GM21528 (cell line): ENCODE measurements around the gene AHNAK2.

Experiments used
- ATAC-seq: cut with Tn5 transposase; IDR thresholded peaks from one replicate; pipeline ENCODE4 v1.9.1; 2021; ENCODE audit warnings: mild to moderate bottlenecking, moderate library complexity; ENCODE audit not compliant: unreplicated experiment, low FRiP score

The AHNAK2 gene

DNA sequence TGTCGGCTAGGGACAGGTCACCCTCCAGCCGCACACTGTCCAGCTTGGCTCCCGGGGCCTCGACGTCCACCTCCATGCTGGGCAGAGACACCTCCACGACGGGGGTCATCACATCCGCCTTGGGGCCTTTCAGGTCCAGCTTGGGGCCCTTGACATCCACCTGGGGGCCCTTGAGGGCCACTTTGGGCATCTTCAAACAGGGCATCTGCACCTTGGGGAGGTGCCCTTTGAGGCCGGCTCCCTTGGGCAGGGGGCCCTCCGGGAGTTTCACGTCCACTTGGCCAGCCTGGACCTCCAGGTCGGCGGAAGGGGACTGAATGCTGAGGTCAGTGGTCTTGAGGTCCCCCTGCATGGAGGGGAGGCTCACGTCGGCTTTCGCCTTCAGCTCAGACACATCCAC lies 35.6 kb downstream of the AHNAK2 start:
- no peak for ATAC-seq

DNA sequence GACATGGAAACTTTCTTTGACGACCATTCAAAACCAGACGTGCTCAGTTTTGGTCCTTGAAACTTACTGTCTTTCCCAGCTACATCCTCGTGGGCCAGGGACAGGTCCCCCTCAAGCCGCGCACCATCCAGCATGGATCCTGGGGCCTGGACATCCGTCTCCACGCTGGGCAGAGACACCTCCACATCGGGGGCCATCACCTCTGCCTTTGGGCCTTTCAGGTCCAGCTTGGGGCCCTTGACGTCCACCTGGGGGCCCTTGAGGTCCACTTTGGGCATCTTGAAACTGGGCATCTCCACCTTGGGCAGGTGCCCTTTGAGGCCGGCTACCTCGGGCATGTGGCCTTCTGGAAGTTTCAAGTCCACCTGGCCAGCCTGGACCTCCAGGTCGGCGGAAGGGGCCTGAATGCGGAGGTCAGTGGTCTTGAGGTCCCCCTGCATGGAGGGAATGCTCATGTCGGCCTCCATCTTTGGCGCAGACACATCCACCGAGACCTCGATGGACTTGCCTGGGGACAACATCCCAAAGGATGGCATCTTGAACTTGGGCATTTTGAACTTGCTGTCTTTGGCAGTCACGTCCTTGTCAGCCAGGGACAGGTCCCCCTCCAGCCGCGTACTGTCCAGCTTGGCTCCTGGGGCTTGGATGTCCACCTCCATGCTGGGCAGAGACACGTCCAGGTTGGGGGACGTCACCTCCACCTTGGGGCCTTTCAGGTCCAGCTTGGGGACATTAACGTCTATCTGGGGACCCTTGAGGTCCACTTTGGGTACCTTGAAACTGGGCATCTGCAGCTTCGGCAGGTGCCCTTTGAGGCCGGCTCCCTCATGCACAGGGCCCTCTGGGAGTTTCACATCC lies 36.4 kb downstream of the AHNAK2 start:
- ATAC-seq = no peak

DNA sequence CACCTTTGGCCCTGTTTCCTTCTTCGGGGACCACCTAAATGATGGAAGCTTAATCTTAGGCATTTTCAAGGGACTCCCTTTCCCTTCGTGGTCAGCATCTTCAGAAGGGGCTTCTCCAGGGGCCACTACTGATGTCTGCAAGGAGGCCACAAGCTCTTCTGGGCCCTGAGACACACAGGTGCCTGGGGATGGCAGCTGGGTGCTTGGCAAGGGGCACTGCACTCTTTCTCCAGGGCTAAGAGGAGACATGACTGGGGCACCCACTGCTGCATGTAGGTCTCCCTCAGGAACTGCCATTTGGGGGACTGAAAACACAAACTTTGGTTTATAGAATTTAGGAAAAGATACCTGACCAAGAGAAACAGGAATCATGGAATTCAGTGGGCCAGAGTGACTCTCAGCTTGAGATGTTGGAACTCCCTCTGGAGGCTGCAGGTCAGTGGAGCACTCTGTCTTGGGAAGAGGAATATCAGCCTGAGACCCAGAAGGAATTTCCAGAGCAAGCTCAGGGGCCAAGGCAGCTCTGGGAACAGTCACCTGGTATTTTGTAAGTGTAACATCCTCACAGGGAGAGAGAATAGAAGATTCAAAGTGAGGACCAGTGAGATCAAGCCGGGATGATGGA lies 37.5 kb downstream of the AHNAK2 start:
- no peak for ATAC-seq

DNA sequence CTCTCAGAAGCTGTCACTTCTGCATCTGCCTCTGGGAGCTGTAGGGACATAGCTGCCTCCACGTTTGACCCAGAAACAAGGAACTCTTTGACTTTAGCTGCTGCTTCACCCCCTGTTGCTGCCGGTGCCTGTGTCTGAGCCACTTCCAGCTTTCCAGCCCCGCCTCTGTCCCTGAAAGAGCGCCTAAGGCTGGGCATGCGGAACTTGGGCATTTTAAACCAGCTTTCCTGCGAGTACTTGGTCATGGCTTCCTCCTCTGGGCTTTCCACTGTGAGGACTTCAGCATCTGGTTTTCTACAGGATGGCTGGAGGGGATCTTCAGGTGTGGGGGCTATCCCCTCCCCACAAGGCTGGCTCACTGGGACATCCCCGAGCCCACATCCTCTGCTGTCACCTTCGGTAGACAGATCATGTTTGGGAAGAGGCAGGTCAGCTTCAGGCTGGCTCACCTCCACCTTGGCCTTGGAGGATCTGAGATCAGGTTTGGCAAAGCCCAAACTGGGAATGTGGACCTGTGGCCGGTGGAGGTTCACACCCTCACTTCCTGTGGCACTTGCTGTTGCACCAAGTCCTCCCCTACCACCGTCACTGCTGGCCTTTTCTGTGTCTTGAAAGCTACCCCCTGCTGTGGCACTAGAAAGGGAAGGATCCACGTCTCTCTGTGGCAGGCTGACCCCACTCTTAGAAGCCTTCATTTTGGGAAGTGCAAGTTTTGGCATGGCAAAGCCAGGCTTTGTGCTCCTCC lies 38.3 kb downstream of the AHNAK2 start:
- ATAC-seq = no peak

DNA sequence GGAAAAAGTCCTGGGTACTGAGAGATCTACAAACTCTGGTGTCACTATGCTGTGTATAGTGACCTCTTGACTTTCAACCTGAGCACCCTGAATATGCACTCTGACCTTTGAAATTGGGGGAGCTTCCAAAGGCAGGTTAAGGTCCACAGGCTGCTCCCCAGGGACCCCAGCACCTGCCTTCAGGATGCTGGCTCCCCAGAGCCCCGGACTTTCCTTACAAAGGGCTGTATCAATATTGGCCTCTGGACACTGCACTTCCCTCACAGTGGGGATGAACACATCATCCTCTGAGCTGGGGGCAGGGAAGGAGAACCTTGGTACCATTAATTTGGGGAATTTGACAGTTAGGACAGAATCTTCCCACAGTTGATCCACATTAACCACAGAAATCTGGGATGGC lies 39.2 kb downstream of the AHNAK2 start:
- ATAC-seq = no peak

DNA sequence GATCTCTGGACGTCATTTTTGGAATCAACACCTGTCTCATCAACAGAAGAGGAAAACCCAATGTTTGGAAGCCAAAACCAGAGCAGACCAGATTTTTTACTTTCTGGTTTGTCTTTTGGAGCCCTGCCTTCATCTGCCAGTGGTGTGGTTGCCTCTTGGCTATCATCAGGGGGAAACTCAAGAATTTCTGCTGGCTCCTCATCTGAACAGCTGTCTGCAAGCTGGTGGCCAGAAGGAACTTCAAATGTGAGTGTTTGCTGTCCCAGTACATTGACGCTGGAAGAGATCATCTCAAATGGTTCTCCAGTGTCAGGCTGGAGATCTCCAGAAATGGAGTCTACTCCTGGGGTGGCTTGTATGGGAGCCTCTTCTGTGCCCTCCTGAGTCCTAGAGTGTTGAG lies 39.7 kb downstream of the AHNAK2 start:
- no peak for ATAC-seq

DNA sequence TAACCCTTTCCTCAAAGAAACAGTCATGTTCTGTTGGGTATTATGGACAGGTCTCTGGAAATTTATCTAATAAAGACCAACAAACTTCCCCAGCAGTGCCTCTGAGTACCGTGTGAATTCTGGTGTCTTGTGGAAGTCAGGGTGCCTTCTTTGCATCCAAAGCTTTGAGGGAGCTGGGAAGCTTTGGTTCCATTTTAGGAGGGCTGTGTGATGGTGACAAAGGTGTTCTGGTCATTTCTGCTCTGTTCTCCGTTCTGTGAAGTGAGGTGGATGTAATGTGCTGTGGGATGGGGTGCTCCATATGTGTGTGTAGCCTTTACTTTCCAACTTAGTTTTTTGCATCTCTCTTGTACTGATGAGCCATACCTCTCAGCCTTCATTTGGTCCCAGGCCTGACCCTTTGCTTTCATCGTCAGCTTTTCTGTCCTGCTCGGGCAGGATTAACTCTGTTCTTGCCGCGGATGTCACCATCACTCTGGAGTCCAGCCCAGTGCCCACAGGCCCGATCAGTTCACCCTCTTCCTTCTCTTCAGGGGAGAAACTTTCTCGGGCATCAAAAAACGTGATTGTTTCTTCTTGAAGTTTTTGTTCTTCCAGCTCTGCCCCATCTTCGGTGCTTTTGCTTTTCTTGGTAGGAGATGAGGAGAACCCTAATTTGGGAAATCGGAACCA lies 40.3 kb downstream of the AHNAK2 start:
- ATAC-seq = no peak

DNA sequence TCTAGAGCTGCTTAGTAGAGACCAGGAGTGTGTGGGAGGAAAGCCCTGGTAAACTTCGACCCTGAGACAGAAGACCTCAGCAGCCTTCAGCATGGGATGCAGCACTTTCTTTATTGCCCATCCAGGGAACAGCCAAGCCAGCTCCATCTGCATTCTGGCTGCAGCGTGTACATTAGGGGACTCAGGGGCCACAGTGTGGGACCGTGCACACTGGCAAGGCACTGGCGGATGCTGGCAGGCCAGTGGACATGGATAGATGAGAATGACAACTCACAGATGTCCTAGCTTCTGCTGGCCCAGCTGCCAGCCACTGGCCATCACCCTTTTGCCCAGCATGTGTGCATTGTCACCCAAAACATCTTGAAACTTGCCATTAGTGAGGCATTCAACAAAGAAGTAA lies 41.0 kb downstream of the AHNAK2 start:
- no peak for ATAC-seq

DNA sequence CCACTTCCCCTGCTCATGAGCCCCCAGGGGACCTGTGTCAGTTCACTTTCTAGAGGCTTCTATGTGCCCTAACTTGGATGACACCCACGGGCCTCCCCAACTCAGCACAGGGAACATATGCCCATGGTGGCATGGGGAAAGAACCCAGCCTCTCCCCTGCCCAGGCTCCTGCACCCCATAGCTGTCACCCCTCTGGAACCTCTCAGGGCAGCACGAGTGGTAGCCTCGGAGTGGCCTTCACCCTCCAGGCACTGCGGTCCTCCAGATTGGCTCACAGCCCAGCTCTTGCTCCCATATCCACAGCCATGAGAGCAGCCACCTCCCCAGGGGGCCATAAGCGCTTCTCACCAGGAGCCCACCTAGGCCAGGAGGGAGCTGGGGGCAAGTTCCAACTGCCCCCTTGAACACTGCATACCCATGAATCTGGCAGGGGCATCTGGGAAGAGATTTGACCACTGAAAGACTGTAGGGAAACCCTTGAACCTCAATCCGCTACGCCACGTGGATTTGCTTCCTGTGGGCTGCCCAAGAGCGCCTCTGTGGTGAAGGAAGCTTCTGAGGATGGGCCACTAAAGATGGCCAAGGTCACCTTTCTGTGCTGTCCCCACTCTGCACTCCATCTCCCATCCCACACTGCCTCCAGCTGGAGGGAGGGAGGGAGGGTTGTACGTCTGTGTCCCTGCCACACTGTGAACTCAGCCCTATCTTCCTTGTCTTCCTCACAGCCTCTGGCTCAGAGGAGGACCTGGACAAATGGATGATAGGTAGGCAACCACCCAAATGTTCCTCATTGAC lies 41.6 kb downstream of the AHNAK2 start:
- ATAC-seq = no peak

DNA sequence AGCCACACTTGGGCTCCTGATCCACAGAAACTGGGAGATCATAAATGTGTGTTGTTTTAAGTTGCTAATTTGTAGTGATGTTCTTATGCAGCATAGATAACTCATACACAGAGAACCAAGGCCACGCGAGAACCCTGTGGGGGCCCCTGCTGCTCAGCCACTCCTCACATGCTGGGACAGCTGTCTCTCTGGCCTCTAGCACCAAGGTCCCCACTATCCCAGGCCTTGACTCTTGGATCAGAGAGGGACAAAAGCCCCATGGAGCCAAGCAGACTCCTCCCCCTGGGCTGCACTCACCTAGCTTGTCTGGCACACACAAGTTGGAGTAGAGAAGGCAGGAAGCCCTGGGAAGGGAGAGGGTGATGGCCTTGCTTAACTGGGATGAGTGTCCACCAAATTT lies 42.2 kb downstream of the AHNAK2 start:
- no peak for ATAC-seq

DNA sequence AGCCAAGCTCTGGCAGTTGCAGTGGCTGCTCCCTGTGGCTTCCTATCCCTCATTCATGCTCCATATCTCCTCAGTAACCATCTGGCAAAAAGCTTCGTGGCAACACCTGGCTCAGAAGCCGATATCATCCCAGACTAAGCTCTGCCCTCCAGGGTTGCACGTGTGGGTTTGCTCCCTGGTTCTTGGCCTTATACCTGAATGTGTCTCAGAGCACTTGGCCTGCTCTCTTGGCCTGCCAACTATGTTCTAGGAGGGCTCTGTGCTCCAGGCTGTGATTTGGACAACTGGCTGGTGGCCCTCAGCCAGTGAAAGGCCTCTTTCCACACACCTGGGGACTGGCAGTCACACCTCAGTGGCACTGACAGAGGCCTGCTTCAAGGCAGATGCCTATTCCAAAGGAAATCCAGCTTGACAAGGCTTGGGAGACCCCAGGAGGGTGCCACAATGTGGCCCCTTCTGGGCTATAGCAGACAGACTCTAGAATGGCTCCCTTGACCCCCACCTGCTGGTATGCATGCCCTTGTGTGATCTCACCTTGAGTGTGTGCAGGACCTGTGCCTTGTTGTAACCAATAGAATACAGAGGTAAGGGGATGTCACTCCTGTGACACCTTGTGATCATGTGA lies 43.0 kb downstream of the AHNAK2 start:
- ATAC-seq = no peak

DNA sequence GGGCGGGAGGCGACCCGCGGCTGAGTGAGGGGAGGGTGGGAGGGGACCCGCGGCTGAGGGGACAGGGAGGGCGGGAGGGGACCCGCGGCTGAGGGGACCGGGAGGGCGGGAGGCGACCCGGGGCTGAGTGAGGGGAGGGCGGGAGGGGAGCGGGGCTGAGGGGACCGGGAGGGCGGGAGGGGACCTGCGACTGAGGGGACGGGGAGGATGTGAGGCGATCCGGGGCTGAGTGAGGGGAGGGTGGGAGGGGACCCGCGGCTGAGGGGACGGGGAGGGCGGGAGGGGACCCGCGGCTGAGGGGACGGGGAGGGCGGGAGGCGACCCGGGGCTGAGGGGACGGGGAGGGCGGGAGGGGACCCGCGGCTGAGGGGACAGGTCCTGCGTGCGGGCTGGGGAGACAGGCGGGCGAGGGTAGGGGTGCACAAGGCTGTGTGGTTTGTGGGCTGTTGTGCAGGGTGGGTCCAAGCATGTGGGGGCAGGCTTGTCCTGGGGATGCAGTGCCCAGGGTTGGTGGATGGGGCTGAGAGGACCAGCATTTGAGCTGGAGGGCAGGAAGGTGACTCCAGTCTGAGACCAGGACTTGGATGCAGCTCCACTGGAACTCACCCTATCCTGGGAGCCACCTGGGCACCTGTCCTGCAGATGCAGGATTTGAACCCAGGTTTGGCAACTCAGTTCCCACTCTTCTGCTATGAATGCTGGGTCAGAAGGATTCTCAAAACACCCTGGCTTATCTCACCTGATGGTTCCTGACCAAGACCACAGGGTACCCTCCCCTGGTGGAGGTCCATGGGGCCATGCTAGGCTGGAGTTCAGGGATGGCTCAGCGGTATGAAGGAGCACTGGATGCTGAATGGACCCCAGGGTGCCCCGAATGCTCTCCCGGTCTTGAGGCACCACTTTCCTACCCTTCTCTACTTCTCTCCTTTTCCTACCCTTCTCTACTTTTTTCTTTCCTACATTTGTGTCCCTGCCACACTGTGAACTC lies 44.1 kb downstream of the AHNAK2 start:
- no peak for ATAC-seq

DNA sequence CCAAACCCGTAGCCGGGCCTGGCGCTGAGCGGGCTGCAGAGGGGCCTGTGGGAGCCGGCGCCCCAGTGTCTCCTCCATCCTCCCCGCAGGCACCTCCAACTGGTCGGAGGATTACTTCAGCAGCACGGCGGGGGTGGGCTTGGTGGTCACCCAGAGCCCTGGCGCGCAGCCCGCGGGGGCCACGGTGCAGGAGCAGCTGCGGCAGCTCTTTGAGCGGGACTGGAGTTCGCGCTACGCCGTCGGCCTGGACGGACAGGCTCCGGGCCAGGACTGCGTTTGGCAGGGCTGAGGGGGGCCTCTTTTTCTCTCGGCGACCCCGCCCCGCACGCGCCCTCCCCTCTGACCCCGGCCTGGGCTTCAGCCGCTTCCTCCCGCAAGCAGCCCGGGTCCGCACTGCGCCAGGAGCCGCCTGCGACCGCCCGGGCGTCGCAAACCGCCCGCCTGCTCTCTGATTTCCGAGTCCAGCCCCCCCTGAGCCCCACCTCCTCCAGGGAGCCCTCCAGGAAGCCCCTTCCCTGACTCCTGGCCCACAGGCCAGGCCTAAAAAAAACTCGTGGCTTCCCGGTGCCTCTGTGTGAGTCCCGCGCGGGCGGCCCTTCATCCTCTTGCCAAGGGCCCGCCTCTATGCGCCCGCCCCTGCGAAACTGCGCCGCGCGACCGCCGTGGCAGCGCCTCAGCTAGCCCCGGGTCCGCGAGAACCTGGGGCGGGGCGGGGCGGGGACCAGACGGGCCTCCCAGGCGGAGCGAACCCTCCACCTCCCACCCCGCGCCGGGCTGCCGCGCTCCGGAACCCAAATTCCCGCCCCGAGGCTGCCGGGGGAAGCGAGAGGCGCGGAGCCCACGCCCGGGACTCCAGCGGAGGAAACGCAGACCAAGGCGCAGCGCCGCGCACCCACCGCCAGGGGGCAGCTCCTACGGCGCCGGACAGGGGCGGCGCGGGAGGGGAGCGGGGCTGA lies 45.2 kb downstream of the AHNAK2 start:
- no peak for ATAC-seq

DNA sequence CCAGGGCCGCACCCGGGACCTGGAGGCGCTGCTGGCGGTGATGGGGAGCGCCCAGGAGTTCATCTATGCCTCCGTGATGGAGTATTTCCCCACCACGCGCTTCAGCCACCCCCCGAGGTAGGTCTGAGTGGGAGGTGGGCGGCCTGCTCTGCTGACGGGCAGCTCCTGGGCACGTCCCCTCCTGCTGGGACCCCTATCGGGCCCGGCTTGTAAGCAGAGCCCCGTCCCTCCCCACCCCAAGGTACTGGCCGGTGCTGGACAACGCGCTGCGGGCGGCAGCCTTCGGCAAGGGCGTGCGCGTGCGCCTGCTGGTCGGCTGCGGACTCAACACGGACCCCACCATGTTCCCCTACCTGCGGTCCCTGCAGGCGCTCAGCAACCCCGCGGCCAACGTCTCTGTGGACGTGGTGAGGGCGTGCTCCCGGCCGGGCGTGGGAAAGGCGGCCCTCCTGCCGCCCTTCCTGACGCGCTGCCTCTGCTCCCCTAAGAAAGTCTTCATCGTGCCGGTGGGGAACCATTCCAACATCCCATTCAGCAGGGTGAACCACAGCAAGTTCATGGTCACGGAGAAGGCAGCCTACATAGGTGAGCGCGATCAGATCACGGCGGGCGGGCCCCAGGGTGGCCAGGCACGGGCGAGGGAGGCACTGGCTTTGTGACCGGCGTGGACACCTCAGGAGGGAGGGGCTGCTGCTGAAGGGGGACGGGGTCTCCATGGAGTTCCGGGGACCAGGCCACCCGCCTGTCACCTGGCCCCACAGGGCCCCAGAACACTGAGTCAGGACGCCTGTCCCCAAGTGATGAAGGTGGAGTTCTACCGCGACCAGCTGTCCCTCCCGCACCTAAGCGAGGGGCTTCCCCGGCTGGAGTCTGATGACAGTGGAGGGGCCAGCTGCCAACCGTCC lies 46.2 kb downstream of the AHNAK2 start:
- ATAC-seq = no peak

DNA sequence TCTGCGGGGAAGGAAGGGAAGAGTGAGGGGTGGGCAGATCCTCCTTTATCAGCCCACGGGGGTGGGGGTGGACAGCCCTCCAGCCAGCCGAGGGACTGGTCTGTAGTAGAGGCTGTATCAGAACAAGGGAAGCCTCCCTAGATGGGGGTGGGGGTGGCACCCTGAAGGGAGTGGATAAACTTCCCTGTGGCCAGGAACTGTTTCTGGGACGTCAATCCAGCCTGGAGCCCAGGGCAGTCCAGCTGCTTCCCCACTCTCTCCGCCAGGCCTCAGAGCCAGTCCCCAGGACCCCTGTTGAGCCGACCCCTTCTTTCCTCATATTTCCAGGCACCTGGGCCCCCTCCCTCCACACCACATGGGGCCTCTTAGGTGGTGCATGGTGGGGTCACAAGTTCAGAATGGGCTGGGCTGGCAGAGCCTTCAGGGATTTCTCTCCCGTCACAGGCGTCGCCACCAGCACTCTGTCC lies 46.8 kb downstream of the AHNAK2 start:
- no peak for ATAC-seq
